Esophagus mucosa (tissue), 1 donor: ENCODE results near the gene OR6T1. TPM values are rescaled to one million over a fixed set of nuclear protein-coding genes. Genes with fewer than 3 reads are reported as not detected.

Source experiments
- ATAC-seq: fragments of 200-7000 bp; cut with Tn5 transposase; one replicate; pipeline ENCODE4 v1.9.1; 2020
- total RNA-seq: library from RNA; stranded (reverse); gene quantifications from one replicate; pipeline ENCODE4 v1.2.4, GENCODE V29; 2023
- donor health status: DM: yes; HTN: yes; CAD: no.

Gene OR6T1
- total RNA-seq = not detected

GRCh38 chr11:123943738-123944137 is at the start of gene OR6T1:
Gene OR6T1, minus strand, starts transcription at chr11:123943838. Its CDS starts 0 bp downstream, at chr11:123943838.
- no peak for ATAC-seq

GRCh38 chr11:123979311-123979710 is 35.7 kb upstream of the OR6T1 start:
- no peak for ATAC-seq

GRCh38 chr11:123977731-123978347 is 34.2 kb upstream of the OR6T1 start, which contains the start of gene OR10S1:
Gene OR10S1, minus strand, starts transcription at chr11:123977781. Its CDS starts 117 bp downstream, at chr11:123977664.
- ATAC-seq = peak; percentile 15

- ATAC-seq = no peak
These were observed 33.3 kb upstream of the OR6T1 start for GRCh38 chr11:123976770-123977560.

- peak; percentile 74 for ATAC-seq
These were observed 30.2 kb upstream of the OR6T1 start for GRCh38 chr11:123973816-123974215.

GRCh38 chr11:123956752-123957151 is 13.1 kb upstream of the OR6T1 start:
- no peak for ATAC-seq

- ATAC-seq = no peak
These were observed 1.5 kb upstream of the OR6T1 start for GRCh38 chr11:123945132-123945531.

- ATAC-seq = no peak
These were observed 1.2 kb downstream of the OR6T1 start for GRCh38 chr11:123942413-123942812.

- ATAC-seq = no peak
These were observed 4.3 kb downstream of the OR6T1 start, which contains the start of gene OR4D5 for GRCh38 chr11:123939317-123939716. Gene OR4D5, plus strand, starts transcription at chr11:123939617. Its CDS starts 0 bp downstream, at chr11:123939617.

GRCh38 chr11:123924027-123924426 is 19.6 kb downstream of the OR6T1 start:
- no peak for ATAC-seq

- ATAC-seq = no peak
These were observed 22.7 kb downstream of the OR6T1 start for GRCh38 chr11:123920943-123921342.

- no peak for ATAC-seq
These were observed 37.8 kb downstream of the OR6T1 start for GRCh38 chr11:123905826-123906225.

- no peak for ATAC-seq
These were observed 38.7 kb downstream of the OR6T1 start for GRCh38 chr11:123904932-123905331.

- no peak for ATAC-seq
These were observed 39.7 kb downstream of the OR6T1 start for GRCh38 chr11:123903932-123904331.

GRCh38 chr11:123901867-123902266 is 41.8 kb downstream of the OR6T1 start, which contains the start of gene OR8D4:
Gene OR8D4, plus strand, starts transcription at chr11:123902167. Its CDS starts 4,265 bp downstream, at chr11:123906432.
- no peak for ATAC-seq

GRCh38 chr11:123899792-123900191 is 43.8 kb downstream of the OR6T1 start:
- no peak for ATAC-seq

Other genes starting within 250 kb of the OR6T1 start
- gene ZNF202, start 202.2 kb downstream of the OR6T1 start, total RNA-seq = 4.9 TPM
- gene OR6X1, start 189.3 kb downstream of the OR6T1 start, total RNA-seq = not detected
- gene OR6M1, start 137.5 kb downstream of the OR6T1 start, total RNA-seq = not detected
- not detected for gene TMEM225, start 58.2 kb downstream of the OR6T1 start, total RNA-seq
- not detected for gene OR8D4, start 41.7 kb downstream of the OR6T1 start, total RNA-seq
- gene OR4D5, start 4.2 kb downstream of the OR6T1 start, total RNA-seq = not detected
- not detected for gene OR10S1, start 33.9 kb upstream of the OR6T1 start, total RNA-seq
- gene OR10G6, start 51.3 kb upstream of the OR6T1 start, total RNA-seq = not detected
- not detected for gene OR10G4, start 69.2 kb upstream of the OR6T1 start, total RNA-seq
- not detected for gene OR10G9, start 79.2 kb upstream of the OR6T1 start, total RNA-seq
- not detected for gene OR10G8, start 83.0 kb upstream of the OR6T1 start, total RNA-seq
- not detected for gene OR10G7, start 97.5 kb upstream of the OR6T1 start, total RNA-seq
- 9.6 TPM for gene VWA5A, start 171.6 kb upstream of the OR6T1 start, total RNA-seq
- not detected for gene OR10D3, start 239.5 kb upstream of the OR6T1 start, total RNA-seq